Measurements from ENCODE around the gene BSPRY.
A peak's percentile ranks its signal among the peaks of the same experiment; 100 is the strongest.

The BSPRY gene

GRCh38 chr9:113391917-113392316 lies 42.6 kb downstream of the BSPRY start:
- TF ChIP-seq GLIS2 (tag by site-specific recombination; IDR thresholded peaks at IDR 0.05) (no peak), EGR2 (tag by site-specific recombination; IDR thresholded peaks at IDR 0.05; ENCODE audit: low read depth) (peak; percentile 41; the same call in 1 of the 2 replicates), SCRT2 (tag by site-specific recombination; IDR thresholded peaks at IDR 0.05) (peak; percentile 53)
- Histone ChIP-seq H3K36me3 (ENCODE audit: control insufficient read depth in 2 of 2, insufficient read depth in 1 of 2, low read length in 2 of 2) (peaks cover 0 to 70% of the 10 kb centered on the region in 2 experiments; a peak in 1 of 3 replicates), H3K27ac (ENCODE audit: extremely low read depth, low read depth, low read length) (no peak overlapping the region), H3K4me3 (ENCODE audit: low read depth, low read length) (no peak overlapping the region), H3K9me3 (ENCODE audit: control insufficient read depth, insufficient read depth, low read depth, low read length) (no peaks in the 10 kb centered on the region), H3K4me1 (ENCODE audit: control insufficient read depth, insufficient read depth, low read length) (no peaks in the 10 kb centered on the region)
- POLR2A ChIA-PET: interaction anchor here (0.8 kb wide), 1 partner anchor 9 kb away, joined by 3 read pairs; the partner anchor contains the start of gene ALAD
- CTCF ChIA-PET: interaction anchor here (2.2 kb wide), 1 partner anchor 9 kb away, joined by 10 read pairs; the partner anchor contains the start of gene ALAD

GRCh38 chr9:113393281-113393680 lies 43.9 kb downstream of the BSPRY start:
- ChIA-PET CTCF (interaction anchor here (2.2 kb wide), 1 partner anchor 8 kb away, joined by 10 read pairs; the partner anchor contains the start of gene ALAD), POLR2A (interaction anchor here (0.6 to 1.5 kb wide), 2 partner anchors 17 to 1185 kb away, joined by 3 to 4 read pairs; partner anchors contain the start of gene HDHD3)
- no peaks in the 10 kb centered on the region for H3K4me1 ChIP-seq (ENCODE audit: control insufficient read depth, insufficient read depth, low read length)
- no peak overlapping the region for H3K4me3 ChIP-seq (ENCODE audit: low read depth, low read length)
- H3K27ac ChIP-seq (ENCODE audit: extremely low read depth, low read depth, low read length): no peak overlapping the region
- no peaks in the 10 kb centered on the region for H3K9me3 ChIP-seq (ENCODE audit: control insufficient read depth, insufficient read depth, low read depth, low read length)
- TF ChIP-seq ZFP3 (tag by site-specific recombination; IDR thresholded peaks at IDR 0.05; ENCODE audit: low read depth) (no peak), HOXD13 (CRISPR knock-in tag; IDR thresholded peaks at IDR 0.05; ENCODE audit: borderline replicate concordance) (no peak)
- TF ChIP-seq, protein P1, sequence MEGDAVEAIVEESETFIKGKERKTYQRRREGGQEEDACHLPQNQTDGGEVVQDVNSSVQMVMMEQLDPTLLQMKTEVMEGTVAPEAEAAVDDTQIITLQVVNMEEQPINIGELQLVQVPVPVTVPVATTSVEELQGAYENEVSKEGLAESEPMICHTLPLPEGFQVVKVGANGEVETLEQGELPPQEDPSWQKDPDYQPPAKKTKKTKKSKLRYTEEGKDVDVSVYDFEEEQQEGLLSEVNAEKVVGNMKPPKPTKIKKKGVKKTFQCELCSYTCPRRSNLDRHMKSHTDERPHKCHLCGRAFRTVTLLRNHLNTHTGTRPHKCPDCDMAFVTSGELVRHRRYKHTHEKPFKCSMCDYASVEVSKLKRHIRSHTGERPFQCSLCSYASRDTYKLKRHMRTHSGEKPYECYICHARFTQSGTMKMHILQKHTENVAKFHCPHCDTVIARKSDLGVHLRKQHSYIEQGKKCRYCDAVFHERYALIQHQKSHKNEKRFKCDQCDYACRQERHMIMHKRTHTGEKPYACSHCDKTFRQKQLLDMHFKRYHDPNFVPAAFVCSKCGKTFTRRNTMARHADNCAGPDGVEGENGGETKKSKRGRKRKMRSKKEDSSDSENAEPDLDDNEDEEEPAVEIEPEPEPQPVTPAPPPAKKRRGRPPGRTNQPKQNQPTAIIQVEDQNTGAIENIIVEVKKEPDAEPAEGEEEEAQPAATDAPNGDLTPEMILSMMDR (tag by site-specific recombination; IDR thresholded peaks at IDR 0.05): no peak
- peaks cover 0 to 57% of the 10 kb centered on the region in 2 experiments; a peak in 1 of 3 replicates for H3K36me3 ChIP-seq (ENCODE audit: control insufficient read depth in 2 of 2, insufficient read depth in 1 of 2, low read length in 2 of 2)

- TF ChIP-seq ZNF600 (tag by site-specific recombination; IDR thresholded peaks at IDR 0.05): no peak
- TF ChIP-seq ZNF394 (tag by site-specific recombination; IDR thresholded peaks at IDR 0.05; ENCODE audit: borderline replicate concordance): no peak
- no peak for TF ChIP-seq KLF9 (tag by site-specific recombination; IDR thresholded peaks at IDR 0.05; ENCODE audit: low read depth)
- TF ChIP-seq ZNF707 (tag by site-specific recombination; IDR thresholded peaks at IDR 0.05): no peak
- peaks cover 0 to 38% of the 10 kb centered on the region in 2 experiments; a peak in 1 of 3 replicates for H3K36me3 ChIP-seq (ENCODE audit: control insufficient read depth in 2 of 2, insufficient read depth in 1 of 2, low read length in 2 of 2)
- no peak overlapping the region for H3K4me3 ChIP-seq (ENCODE audit: low read depth, low read length)
- H3K9me3 ChIP-seq (ENCODE audit: control insufficient read depth, insufficient read depth, low read depth, low read length): no peaks in the 10 kb centered on the region
- peaks cover 2% of the 10 kb centered on the region; the same call in 1 of the 2 replicates for H3K4me1 ChIP-seq (ENCODE audit: control insufficient read depth, insufficient read depth, low read length)
- CTCF ChIA-PET: interaction anchor here (0.6 kb wide), 1 partner anchor 11 kb away, joined by 3 read pairs; no protein-coding TSS in a partner anchor
- H3K27ac ChIP-seq (ENCODE audit: extremely low read depth, low read depth, low read length): no peak overlapping the region
- POLR2A ChIA-PET: interaction anchor here (0.5 kb wide), 1 partner anchor 25 kb away, joined by 3 read pairs; no protein-coding TSS in a partner anchor
Observed at GRCh38 chr9:113395000-113395861, 45.9 kb downstream of the BSPRY start.

DNA sequence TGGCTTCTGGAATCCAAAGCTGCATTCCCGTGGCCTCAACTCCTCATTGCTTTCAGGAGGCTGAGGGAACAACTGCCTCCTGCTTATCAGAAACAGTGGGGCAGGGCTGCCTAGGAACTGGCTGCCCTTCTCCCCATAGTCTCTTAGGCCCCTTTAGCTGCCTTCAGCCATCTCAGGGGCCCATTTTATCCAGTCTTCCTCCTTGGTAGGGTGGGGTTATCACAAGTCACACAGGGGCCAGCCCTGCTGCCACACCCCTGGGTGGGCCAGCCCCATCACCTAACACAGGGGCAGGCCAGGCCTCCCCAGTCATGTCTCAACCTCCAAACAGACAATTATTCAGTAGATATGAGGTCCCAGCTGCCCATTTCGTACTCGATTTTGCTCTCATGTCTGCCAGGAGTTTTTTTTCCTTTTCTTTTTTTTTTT lies 47.9 kb downstream of the BSPRY start:
- Histone ChIP-seq H3K36me3 (ENCODE audit: control insufficient read depth in 2 of 2, insufficient read depth in 1 of 2, low read length in 2 of 2) (peaks cover 0 to 18% of the 10 kb centered on the region in 2 experiments; a peak in 1 of 3 replicates), H3K4me3 (ENCODE audit: low read depth, low read length) (no peak overlapping the region), H3K4me1 (ENCODE audit: control insufficient read depth, insufficient read depth, low read length) (peaks cover 2% of the 10 kb centered on the region; the same call in 1 of the 2 replicates), H3K27ac (ENCODE audit: extremely low read depth, low read depth, low read length) (no peak overlapping the region), H3K9me3 (ENCODE audit: control insufficient read depth, insufficient read depth, low read depth, low read length) (no peaks in the 10 kb centered on the region)
- TF ChIP-seq PRDM10 (tag by site-specific recombination; IDR thresholded peaks at IDR 0.05) (peak; percentile 70), EGR2 (tag by site-specific recombination; IDR thresholded peaks at IDR 0.05; ENCODE audit: low read depth) (no peak), ZNF214 (tag by site-specific recombination; IDR thresholded peaks at IDR 0.05; ENCODE audit: borderline replicate concordance) (no peak), KLF1 (tag by site-specific recombination; IDR thresholded peaks at IDR 0.05) (peak; percentile 60), ZNF433 (tag by site-specific recombination; IDR thresholded peaks at IDR 0.05; ENCODE audit: low read depth) (no peak)
- POLR2A ChIA-PET: interaction anchor here (1.8 to 2.8 kb wide), 2 partner anchors 13 to 122 kb away, joined by 6 to 9 read pairs; partner anchors contain the start of genes C9orf43, CDC26, POLE3 and PRPF4
- CTCF ChIA-PET: interaction anchor here (0.6 kb wide), 1 partner anchor 59 kb away, joined by 3 read pairs; no protein-coding TSS in a partner anchor
